Aorta (tissue), 5 donors: ENCODE data around the gene CDH23. TPM values are rescaled to one million over a fixed set of nuclear protein-coding genes. Genes with fewer than 3 reads are reported as not detected.

Experiments used
- ATAC-seq: fragments of 200-7000 bp; cut with Tn5 transposase; one replicate; pipeline ENCODE4 v1.9.1; 2022; ENCODE audit warnings: moderate library complexity; ENCODE audit not compliant: low FRiP score
- DNase-seq, 2 donors: peaks; one replicate each; pipeline ENCODE4 v3.0.0-alpha.2; 2020
- H3K27ac ChIP-seq, 2 donors: one replicate each; pipeline ENCODE4 v1.5.1; 2013; ENCODE audit warnings: low read length in 2 of 2, mild to moderate bottlenecking in 2 of 2, moderate library complexity in 2 of 2, control low read depth in 1 of 2, inconsistent platforms in 1 of 2, low read depth in 1 of 2
- H3K27me3 ChIP-seq, 2 donors: one replicate each; pipeline ENCODE4 v1.6.1; 2013; ENCODE audit warnings: control low read depth in 1 of 2, low read length in 1 of 2, mild to moderate bottlenecking in 1 of 2, moderate library complexity in 1 of 2; ENCODE audit not compliant: insufficient read depth in 2 of 2, control insufficient read depth in 1 of 2
- H3K36me3 ChIP-seq, 2 donors: one replicate each; pipeline ENCODE4 v1.6.1; 2013; ENCODE audit warnings: control low read depth in 1 of 2, low read length in 1 of 2, mild to moderate bottlenecking in 1 of 2; ENCODE audit not compliant: insufficient read depth in 2 of 2, control insufficient read depth in 1 of 2
- H3K4me1 ChIP-seq, 2 donors: one replicate each; pipeline ENCODE4 v1.6.1; 2013; ENCODE audit warnings: low read length in 2 of 2, control low read depth in 1 of 2, mild to moderate bottlenecking in 1 of 2, moderate library complexity in 1 of 2; ENCODE audit not compliant: insufficient read depth in 2 of 2, control insufficient read depth in 1 of 2
- H3K4me3 ChIP-seq, 2 donors: one replicate each; pipeline ENCODE4 v1.5.1; 2013; ENCODE audit warnings: low read length in 2 of 2, control low read depth in 1 of 2, mild to moderate bottlenecking in 1 of 2
- H3K9me3 ChIP-seq: one replicate; pipeline ENCODE4 v1.6.1; 2013; ENCODE audit warnings: mild to moderate bottlenecking, low read length; ENCODE audit not compliant: control insufficient read depth
- WGBS, 2 donors: extraction: QIAGEN DNeasy Blood & Tissue Kit; methylation state at CpG; one replicate each; pipeline ENCODE4 v1.1.7; 2013; 5-methylcytosine and 5-hydroxymethylcytosine counted together
- intact Hi-C, 2 donors: fragments of 100-400 bp; cut with DNase I; formaldehyde crosslinking; loops; one replicate each; pipeline versions ENCODE4 v1.14.2 to v1.15.0; 2022
- polyA plus RNA-seq, 2 donors: library from polyadenylated mRNA; stranded (reverse); fragments of 200-250 nt; gene quantifications; one replicate each; pipeline ENCODE4 v1.2.3, GENCODE V29; 2013
- total RNA-seq, 2 donors: library from RNA; stranded (reverse); fragmentation: NEBNext Ultra II Directional; extraction: Animal tissue kit (Norgen Biotek cat#: 25700); gene quantifications; one replicate each; pipeline ENCODE4 v1.2.1, GENCODE V29; 2021
- donor health status: healthy with polysubstance abuse.
- donor health status: Bipolar disorder and iron deficiency.
- donor health status: DM: no; HTN: no; CAD: no.
- donor health status: DM: no; HTN: no; CAD: no.
- donor health status: DM: yes; HTN: yes; CAD: no.

The CDH23 gene
- total and polyA plus RNA-seq, 4 donors = 0.50 to 16.6 (median 7.3) TPM

- Histone ChIP-seq H3K36me3 (no peaks in the 10 kb centered on the region), H3K27me3 (no peaks in the 10 kb centered on the region), H3K27ac (no peak overlapping the region), H3K4me3 (no peak overlapping the region), H3K9me3 (no peaks in the 10 kb centered on the region), H3K4me1 (no peaks in the 10 kb centered on the region)
- intact Hi-C loops = loop anchor here in 1 of 2 donors (10.0 kb wide), 1 partner anchor 232 kb away; no protein-coding TSS in a partner anchor
- 86 to 89% methylated on average over 16 of the region's 16 CpGs for WGBS, 2 donors
- DNase-seq (no peak), ATAC-seq (no peak)
Measured at GRCh38 chr10:71392791-71393781, 3.6 kb upstream of the CDH23 start.

DNA sequence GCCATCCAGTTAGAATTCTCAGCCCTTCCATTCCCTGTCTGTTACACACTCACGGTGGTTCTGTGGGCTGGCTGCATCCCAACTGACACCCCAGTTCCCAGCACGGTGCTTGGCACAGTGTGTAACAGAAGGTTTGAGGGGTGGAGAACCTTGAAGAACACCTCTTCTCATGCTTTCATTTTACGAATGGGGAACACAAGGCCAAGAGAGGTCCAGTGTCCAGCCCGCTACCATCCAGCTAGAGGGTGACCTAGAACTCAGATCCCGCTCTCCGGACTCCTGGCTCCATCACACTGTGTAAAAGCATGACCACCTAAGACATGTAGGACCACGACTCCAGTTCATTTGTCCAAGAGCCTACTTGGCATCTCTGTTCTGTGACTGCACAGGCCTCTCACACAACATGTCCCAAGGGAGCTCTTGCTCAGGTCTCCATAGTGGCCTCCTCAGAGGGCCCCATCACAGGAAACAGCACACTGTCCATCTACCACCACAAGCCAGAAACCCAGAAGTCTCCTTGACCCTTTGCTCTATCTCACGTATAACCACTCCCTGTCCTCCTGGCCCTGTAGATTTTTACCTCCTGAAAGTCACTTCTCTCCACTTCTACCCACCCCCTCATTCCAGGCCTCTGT, 2.8 kb upstream of the CDH23 start:
- ATAC-seq (no peak), DNase-seq (no peak)
- no peaks in the 10 kb centered on the region for H3K36me3 ChIP-seq
- H3K27ac ChIP-seq = no peak overlapping the region
- H3K4me3 ChIP-seq = no peak overlapping the region
- no peaks in the 10 kb centered on the region for H3K4me1 ChIP-seq
- H3K9me3 ChIP-seq = no peaks in the 10 kb centered on the region
- no peaks in the 10 kb centered on the region for H3K27me3 ChIP-seq
- intact Hi-C loops = loop anchor here in 1 of 2 donors (10.0 kb wide), 1 partner anchor 231 kb away; no protein-coding TSS in a partner anchor
- WGBS, 2 donors = 89 to 90% methylated on average over 8 of the region's 8 CpGs

DNA sequence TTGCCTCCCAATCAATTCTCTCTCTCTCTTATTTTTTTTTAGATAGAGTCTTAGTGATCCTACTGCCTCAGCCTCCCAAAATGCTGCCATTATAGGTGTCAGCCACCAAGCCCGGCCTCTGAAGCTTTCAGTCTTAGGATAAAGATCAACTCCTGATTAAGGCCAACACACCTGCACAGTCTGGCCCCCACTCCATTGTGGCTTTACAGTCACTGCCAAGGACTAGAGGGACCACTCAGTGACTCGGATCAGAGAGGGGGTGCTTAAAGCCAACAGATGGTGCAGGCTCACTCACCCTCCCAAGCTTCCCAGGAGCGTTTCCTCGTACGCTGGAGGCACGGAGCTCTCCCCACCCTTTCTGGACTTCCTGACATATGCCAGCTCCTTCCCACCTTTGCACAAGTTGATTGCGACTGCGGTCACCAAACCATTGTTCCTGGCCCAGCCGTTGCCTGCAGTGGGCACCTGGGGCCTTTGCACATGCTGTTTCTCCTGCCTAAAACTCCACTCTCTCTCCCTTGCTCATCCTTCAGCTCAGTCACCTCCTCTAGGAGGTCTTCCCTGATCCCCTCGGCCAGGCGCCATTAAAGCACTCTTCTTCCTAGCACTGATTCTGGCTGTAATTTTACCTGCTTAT, 1.7 kb upstream of the CDH23 start:
- DNase-seq = no peak
- no peak overlapping the region for H3K4me3 ChIP-seq
- no peaks in the 10 kb centered on the region for H3K27me3 ChIP-seq
- intact Hi-C loops = loop anchor here in 1 of 2 donors (10.0 kb wide), 1 partner anchor 230 kb away; no protein-coding TSS in a partner anchor
- H3K27ac ChIP-seq = no peak overlapping the region
- 94 to 96% methylated on average over 11 of the region's 11 CpGs for whole genome bisulfite sequencing, 2 donors
- no peak for ATAC-seq
- no peaks in the 10 kb centered on the region for H3K36me3 ChIP-seq
- H3K4me1 ChIP-seq = no peaks in the 10 kb centered on the region
- H3K9me3 ChIP-seq = no peaks in the 10 kb centered on the region

DNA sequence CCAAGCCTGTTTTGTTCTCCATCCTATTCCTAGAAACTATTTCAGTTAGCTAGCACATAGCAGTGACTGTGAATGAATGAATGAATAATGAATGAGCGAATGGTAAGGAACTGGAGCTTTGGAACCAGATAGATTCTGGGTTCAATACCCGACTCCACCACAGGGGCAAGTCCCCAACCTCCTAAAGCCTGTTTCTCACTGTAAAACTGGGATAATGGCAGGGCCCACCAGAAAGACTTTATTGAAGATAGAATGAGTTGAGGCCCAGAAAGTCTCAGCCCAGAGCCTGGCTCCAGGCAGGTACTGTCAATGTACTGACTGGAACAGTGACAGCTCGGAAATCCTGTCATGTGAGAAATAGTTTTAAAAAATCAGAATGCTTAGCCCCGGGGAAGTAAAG, 1.1 kb upstream of the CDH23 start:
- no peaks in the 10 kb centered on the region for H3K9me3 ChIP-seq
- intact Hi-C loops = loop anchor here in 1 of 2 donors (10.0 kb wide), 1 partner anchor 229 kb away; no protein-coding TSS in a partner anchor
- WGBS, 2 donors = 93 to 95% methylated on average over 4 of the region's 4 CpGs
- DNase-seq (no peak), ATAC-seq (no peak)
- H3K27ac ChIP-seq = no peak overlapping the region
- H3K4me1 ChIP-seq = no peaks in the 10 kb centered on the region
- H3K4me3 ChIP-seq = no peak overlapping the region
- no peaks in the 10 kb centered on the region for H3K27me3 ChIP-seq
- H3K36me3 ChIP-seq = no peaks in the 10 kb centered on the region

DNA sequence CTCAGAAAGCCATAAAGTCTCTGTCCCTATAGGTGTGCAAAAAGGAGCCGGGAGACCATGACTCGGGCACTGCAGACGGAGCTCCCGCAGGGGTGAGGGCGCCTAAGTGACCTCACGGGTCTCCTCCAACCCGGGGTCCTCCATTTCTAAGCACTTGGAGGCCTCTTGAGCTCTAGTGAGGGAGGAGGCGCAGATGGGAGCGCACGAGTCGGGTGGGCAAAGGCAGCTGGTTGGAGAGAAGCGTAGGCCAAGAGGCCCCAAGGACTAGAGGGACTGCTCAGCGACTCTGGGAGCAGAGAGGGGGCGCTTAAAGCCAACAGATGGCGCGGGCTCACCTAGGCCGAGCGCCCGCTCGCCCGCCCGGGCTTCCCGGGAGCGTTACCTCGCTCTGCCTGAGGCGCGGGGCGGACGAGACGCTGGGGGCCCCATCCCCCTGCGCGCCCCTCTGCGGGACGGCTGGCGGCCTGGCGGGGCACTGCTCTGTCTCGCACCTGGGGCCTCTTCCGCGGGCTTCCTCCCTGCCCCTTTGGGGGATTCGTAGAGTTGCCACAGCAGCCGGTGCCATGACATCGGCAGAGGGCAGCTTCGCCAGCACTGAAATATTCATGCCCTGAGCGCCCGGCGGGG, 523 bp upstream of the CDH23 start:
- WGBS, 2 donors = 24 to 33% methylated on average over 41 to 46 of the region's 46 CpGs
- Histone ChIP-seq H3K4me1 (no peaks in the 10 kb centered on the region), H3K4me3 (peak overlapping the region; percentile 58 to 59), H3K27ac (no peak overlapping the region), H3K36me3 (no peaks in the 10 kb centered on the region), H3K27me3 (no peaks in the 10 kb centered on the region), H3K9me3 (no peaks in the 10 kb centered on the region)
- ATAC-seq (peak; percentile 75), DNase-seq (peak in 1 of 2 donors; percentile 81)
- intact Hi-C loops = loop anchor here in 1 of 2 donors (10.0 kb wide), 1 partner anchor 229 kb away; no protein-coding TSS in a partner anchor

DNA sequence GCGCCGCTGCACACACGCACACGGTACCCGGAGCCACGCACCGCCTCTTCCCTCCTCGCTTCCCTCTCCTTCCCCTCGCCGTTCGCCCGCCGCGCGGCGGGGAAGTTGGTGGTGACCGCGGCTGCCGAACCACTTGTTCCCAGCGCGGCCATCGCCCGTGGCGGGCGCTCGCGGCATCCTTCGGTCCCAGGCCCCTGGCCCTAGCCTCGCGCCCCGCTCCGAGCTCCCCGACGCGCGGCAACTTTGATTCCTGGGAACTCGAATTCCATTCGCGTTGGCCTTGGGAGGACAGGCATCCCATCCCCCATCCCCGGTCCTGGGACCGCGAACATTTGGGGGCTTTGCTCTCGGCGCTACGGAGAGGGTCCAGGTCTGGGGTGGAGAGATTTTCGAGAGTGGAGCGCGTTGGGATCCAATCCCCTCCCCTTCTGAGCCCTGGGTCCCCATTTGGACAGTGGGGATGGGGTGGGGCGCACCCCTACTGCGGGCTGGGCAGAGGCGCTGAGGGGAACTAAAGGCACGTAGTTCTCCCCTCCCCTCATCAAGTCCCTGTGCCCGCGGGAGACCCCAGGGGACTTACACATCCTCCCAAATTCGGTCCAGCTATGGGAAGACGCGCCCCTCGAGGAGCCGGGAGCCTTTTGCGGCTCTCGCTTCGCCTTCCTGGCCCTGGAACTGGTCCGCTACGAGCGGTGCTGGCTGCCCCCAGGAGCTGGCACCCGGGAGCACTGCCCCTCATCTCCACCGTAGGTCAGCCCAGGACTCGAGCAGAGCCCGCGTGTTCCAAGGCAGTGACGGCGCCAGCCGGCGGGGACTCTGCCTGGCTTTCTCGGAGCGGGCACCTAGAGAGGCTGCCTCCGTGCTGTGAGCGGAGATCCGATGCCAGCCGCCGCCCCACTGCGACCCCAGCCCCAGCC, 834 bp downstream of the CDH23 start:
- intact Hi-C loops = loop anchor here in 1 of 2 donors (10.0 kb wide), 1 partner anchor 227 kb away; no protein-coding TSS in a partner anchor
- ATAC-seq = no peak
- H3K4me3 ChIP-seq = peak overlapping the region; percentile 58 to 59
- peak in 1 of 2 donors; percentile 79 for DNase-seq
- no peak overlapping the region for H3K27ac ChIP-seq
- H3K9me3 ChIP-seq = no peaks in the 10 kb centered on the region
- 1% methylated on average over 62 to 82 of the region's 82 CpGs for WGBS, 2 donors
- H3K4me1 ChIP-seq = no peaks in the 10 kb centered on the region
- no peaks in the 10 kb centered on the region for H3K27me3 ChIP-seq
- no peaks in the 10 kb centered on the region for H3K36me3 ChIP-seq

DNA sequence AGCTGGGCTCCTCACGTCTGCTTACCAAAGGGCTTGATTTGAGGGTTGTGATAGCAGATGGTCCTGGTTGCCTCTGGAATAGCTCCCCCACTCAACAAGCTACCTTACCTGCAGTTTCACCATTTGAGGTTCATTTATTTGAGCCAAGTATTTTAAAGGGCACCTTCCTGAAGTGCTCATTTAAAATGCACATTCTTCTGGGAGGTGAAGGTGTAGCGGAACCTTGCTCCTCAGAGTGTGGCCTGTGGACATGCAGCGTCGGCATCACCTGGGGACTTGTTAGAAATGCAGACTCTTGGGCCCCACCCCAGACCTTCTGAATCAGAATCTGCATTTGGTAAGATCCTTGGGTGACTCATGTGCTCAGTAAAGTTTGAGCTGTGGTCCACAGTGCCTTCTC, 2.3 kb downstream of the CDH23 start:
- 63 to 71% methylated on average over 4 of the region's 4 CpGs for WGBS, 2 donors
- no peaks in the 10 kb centered on the region for H3K4me1 ChIP-seq
- no peak overlapping the region for H3K27ac ChIP-seq
- H3K27me3 ChIP-seq = no peaks in the 10 kb centered on the region
- H3K36me3 ChIP-seq = no peaks in the 10 kb centered on the region
- ATAC-seq (no peak), DNase-seq (no peak)
- H3K4me3 ChIP-seq = no peak overlapping the region
- intact Hi-C loops = loop anchor here in 1 of 2 donors (10.0 kb wide), 1 partner anchor 226 kb away; no protein-coding TSS in a partner anchor
- H3K9me3 ChIP-seq = no peaks in the 10 kb centered on the region
